C4-2B (cell line): ENCODE data around the gene CYSTM1.

Experiments
- H3K27ac ChIP-seq: fragments of 450-650 bp; 2 replicates; pipeline ENCODE4 v1.5.1; 2017
- ZFX ChIP-seq: fragments of 450-650 bp; IDR thresholded peaks from 2 replicates; pipeline ENCODE4 v1.6.1; 2017
- TF ChIP-seq, protein P1 (sequence below): fragments of 450-650 bp; conservative IDR thresholded peaks from 2 replicates; pipeline ENCODE4 v1.5.1; 2017; ENCODE audit warnings: mild to moderate bottlenecking

Gene CYSTM1

GRCh38 chr5:140222416-140222815 is 47.4 kb downstream of the CYSTM1 start:
- no peak overlapping the region for H3K27ac ChIP-seq
- TF ChIP-seq, protein P1, sequence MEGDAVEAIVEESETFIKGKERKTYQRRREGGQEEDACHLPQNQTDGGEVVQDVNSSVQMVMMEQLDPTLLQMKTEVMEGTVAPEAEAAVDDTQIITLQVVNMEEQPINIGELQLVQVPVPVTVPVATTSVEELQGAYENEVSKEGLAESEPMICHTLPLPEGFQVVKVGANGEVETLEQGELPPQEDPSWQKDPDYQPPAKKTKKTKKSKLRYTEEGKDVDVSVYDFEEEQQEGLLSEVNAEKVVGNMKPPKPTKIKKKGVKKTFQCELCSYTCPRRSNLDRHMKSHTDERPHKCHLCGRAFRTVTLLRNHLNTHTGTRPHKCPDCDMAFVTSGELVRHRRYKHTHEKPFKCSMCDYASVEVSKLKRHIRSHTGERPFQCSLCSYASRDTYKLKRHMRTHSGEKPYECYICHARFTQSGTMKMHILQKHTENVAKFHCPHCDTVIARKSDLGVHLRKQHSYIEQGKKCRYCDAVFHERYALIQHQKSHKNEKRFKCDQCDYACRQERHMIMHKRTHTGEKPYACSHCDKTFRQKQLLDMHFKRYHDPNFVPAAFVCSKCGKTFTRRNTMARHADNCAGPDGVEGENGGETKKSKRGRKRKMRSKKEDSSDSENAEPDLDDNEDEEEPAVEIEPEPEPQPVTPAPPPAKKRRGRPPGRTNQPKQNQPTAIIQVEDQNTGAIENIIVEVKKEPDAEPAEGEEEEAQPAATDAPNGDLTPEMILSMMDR: no peak
- TF ChIP-seq ZFX: no peak

DNA sequence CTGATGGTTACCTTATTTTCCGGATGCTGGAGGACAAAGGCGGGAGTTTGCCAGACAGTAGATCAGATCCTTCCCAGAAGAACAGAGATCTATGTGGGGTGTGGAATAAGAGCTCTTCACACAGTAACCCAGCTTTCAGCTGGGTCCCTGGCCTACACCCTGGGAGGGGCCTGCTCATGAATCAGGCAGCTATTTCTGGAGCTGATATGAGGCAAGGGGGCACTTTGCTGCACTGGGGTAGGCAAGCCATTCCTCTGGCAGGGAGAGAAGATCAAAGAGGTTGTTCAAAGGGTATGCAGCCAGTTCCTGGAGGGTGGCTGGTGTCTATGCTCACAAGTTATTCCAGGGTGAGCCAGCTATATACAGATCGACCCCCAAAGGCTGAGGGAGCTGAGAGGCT is 48.6 kb downstream of the CYSTM1 start:
- TF ChIP-seq, protein P1: no peak
- no peak for TF ChIP-seq ZFX
- H3K27ac ChIP-seq: no peak overlapping the region

DNA sequence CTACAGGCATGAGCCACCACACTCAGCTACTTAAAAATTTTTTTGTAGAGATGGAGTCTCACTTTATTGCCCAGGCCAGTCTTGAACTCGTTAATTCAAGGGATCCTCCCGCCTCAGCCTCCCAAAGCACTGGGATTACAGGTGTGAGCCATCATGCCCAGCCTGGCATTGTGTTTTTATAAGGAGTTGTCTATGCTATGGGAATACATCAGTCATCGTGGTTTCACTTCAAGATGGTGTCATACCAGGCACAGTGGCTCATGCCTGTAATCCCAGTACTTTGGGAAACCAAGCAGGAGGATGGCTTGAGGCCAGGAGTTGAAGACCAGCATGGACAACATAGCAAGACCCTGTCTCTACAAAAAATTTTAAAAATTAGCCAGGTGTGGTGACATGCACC is 49.7 kb downstream of the CYSTM1 start:
- H3K27ac ChIP-seq: no peak overlapping the region
- no peak for TF ChIP-seq ZFX
- TF ChIP-seq, protein P1: no peak

DNA sequence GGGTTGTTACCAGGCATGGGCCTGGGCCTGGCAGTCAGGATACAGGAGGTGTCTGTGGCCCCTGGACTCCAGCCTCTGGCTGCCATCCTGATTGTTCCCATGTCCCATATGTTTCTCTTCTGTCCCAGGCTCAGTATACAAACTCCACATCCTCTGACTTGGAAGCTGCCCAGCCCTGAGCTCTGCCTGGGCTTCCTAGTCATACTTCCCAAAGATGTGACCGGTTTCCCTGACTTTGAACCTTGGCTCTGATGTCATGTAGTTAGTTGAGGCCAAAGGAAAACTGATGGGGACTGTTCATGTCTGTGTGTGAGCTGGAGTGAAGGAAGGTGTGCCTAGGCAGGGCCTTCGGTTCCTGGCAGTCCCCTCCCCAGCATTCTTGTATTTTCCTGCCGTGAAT is 50.4 kb downstream of the CYSTM1 start:
- TF ChIP-seq, protein P1: no peak
- TF ChIP-seq ZFX: no peak
- H3K27ac ChIP-seq: no peak overlapping the region

GRCh38 chr5:140227046-140227445 is 52.1 kb downstream of the CYSTM1 start:
- no peak overlapping the region for H3K27ac ChIP-seq
- TF ChIP-seq ZFX: no peak
- TF ChIP-seq, protein P1: no peak

DNA sequence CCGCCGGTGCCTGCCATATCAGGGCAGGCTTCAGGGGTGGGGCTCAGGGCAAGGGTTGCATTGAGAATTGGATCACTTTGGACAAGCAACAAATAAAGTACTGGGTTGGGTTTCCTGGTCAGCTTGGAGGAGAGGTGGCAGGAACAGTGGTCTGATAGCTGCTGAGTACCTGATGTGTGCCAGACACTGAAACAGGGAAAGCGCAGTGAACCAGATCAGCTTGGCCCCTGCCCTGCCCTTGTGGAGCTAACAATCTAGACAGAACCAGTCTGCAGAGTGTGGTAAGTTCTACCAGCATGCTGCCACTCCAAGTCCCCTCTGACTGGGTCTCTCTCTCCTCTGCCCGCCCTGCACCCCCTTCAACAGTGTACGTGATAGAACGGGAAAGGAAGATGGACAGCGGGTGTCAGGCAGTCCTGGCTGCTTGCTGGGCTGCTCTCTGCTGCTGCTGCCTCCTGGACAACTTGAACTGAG is 53.4 kb downstream of the CYSTM1 start:
- no peak for TF ChIP-seq ZFX
- TF ChIP-seq, protein P1: no peak
- H3K27ac ChIP-seq: no peak overlapping the region

GRCh38 chr5:140230373-140230772 is 55.4 kb downstream of the CYSTM1 start:
- H3K27ac ChIP-seq: no peak overlapping the region
- TF ChIP-seq ZFX: no peak
- TF ChIP-seq, protein P1: no peak

DNA sequence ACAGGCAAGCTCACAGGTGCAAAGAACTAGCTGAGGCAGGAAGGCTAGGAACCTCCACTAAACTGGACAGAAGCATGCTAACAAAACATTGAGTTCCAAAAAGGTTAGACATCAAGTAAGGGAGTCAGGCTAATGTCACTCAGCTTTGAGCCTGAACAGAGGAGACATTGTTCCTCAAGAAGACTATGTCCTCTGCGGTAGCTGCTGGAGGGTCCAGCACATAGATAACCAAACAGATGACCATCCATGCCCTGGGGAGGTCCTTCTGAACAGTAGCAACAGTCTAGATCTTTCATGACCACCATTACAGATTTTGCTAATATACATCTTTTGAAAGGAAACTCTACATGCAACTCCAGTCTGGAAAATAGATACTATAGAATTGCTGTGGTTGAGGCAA is 57.7 kb downstream of the CYSTM1 start:
- H3K27ac ChIP-seq: no peak overlapping the region
- TF ChIP-seq ZFX: no peak
- TF ChIP-seq, protein P1: no peak
